GM12872 (cell line): ENCODE data around the gene RRAD.

ENCODE experiments used
- CTCF ChIP-seq: IDR thresholded peaks from 3 replicates; pipeline ENCODE4 v1.5.1; 2011; ENCODE audit warnings: low read depth, mild to moderate bottlenecking, low read length, moderate library complexity; ENCODE audit not compliant: insufficient read depth

The RRAD gene

DNA sequence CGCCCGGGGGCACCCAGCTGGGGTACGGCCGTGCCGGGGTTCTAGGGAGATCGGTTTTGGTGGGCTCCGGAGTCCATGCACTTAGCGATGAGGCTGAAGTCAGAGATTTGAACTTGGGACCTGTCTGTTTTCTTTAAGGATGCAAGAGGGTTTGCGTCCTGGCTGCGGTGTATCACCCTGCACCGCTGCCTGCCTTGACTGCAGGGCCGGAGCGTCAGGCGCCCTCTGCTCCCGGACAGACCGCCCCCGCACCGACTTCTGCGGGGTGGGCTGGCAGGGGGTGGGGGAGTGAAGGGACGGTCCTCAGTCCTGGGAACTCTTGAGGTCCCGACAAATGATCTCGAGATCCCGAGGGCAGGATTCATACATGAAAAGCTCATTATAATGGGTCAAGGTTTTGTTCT is 44.3 kb downstream of the RRAD start:
- no peak for TF ChIP-seq CTCF

GRCh38 chr16:66880288-66881013 is 44.9 kb downstream of the RRAD start, which contains the start of gene PDP2:
Gene PDP2 (plus strand): TSS chr16:66880515. CDS start chr16:66884285, 3,770 bp downstream.
- no peak for TF ChIP-seq CTCF

DNA sequence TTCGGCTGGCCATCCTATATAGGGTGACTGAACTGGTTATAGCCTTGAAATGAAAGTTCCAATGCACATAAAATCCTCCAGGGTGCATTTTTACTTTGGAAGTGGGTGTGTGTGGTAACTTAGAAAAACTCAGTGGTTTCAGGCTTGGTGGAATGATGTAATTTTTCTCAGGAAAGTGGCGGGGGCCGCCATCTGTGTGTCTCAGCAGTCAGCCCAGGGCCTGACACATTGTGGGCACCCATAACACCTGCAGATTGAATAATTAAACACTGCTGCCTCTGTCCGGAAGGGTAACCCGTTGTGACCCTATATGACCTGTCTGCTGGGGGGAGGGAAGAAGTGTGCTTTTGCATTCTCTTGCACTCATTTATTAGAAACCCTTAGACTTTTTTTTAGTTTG is 47.3 kb downstream of the RRAD start:
- no peak for TF ChIP-seq CTCF

DNA sequence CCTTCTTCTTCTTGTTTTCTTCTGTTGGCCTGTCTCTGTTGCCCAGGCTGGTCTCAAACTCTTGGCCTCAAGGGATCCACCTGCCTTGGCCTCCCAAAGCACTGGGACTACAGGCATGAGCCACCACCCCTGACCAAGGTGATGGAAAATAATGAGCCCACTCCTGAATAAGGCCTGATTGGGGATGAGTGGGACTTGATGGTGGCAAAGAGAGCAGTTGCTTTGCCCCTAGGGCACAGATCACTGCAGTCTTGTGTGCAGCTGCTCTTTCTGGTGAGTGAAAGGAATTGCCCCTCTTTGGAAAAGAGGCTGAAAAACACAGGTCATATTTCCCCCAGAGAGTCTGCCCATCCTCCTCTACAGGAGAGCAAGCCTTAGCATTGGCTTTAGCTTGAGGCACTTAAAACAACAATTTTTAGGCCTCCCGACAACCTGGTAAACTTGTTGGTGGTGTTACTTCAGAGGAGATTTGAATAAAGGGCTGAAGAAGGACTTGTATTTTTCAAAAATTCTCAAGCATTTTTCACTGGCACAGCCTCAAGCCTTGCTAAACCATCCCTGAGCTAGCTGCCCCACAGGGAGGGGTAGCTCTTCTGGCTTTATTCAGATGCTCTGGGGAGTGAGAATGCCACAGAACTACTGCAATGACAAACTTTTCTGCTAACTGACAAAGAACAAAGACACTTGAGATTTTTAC is 51.1 kb downstream of the RRAD start:
- no peak for TF ChIP-seq CTCF

DNA sequence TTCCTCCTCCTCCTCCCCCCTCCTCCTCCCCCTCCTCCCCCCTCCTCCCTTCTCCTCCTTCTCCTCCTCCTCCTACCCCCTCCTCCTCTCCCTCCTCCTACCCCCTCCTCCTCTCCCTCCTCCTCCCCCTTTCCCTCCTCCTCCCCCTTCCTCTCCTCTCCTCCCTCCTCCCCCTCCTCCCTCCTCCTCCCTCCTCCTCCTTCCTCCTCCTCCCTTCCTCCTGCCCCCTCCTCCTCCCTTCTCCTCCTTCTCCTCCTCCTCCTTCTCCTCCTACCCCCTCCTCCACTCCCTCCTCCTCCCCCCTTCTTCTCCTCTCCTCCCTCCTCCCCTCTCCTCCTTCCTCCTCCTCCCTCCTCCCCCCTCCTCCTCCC is 51.7 kb downstream of the RRAD start:
- no peak for TF ChIP-seq CTCF

DNA sequence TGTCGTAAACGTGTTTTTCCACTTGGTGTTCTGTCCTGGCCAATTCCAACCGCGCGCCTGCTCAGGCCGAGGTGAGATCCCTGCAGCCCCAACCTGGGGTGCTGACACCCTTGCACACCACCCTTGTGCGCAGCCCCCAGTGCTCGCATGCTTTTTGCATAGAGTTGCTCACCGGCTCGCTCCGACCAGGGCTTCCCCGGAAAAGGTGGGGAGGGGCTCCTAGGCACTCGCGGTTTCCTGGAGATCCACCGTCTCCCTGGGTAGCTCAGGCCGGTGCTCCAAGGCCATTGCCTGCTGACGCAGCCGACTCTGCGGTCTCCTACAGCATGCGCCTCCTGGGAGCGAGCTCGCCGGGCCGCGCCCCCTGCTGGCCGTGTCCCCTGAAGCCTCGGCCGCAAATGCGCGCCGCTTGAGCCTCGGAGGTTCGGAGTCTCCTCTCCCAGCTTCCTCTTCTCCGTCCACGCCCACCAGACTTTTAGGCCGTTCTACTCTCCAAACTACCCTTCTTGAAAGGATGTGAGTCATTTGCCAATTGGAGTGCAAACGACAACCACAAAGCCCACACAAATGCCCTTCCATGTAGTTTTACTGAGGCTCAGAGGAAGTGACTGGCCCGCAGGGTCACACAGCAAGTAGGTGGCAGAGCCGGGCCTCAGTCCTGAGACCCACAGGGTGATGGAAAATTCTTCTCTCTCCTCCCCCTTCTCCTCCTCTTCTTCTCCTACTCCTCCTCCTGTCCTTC is 52.2 kb downstream of the RRAD start:
- TF ChIP-seq CTCF: peak; percentile 97

DNA sequence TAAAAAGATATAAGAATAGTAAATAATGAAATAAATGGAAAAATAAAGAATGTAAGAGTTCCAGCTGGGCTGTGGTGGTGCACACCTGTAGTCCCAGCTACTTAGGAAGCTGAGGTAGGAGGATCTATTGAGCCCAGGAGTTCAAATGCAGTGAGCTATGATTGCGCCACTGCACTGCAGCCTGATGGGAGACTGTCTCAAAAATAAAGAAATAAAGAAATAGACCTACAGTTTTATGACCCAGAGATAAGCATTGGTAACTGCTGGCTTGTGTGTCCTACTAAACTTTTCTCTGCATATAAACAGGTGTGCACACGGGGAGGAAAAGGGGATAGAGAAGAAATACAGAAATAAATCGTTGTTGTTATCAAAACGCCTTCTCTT is 52.8 kb downstream of the RRAD start:
- no peak for TF ChIP-seq CTCF
